ENCODE data around the gene PSMB11. TPM values are rescaled to one million over a fixed set of nuclear protein-coding genes. Genes with fewer than 3 reads are reported as not detected.

PSMB11 gene
- total RNA-seq, 6 experiments from 2014 or later, result 0.12 TPM; not detected in 5

GRCh38 chr14:23033801-23034497 lies 8.1 kb upstream of the PSMB11 start:
- Mint-ChIP-seq H3K9me3 (peaks cover 3% of the 10 kb centered on the region; the same call in 1 of the 2 replicates), H3K36me3 (ENCODE audit: low read depth) (peaks cover 34% of the 10 kb centered on the region), H3K27ac (peak overlapping the region; percentile 99), H3K4me1 (ENCODE audit: low read depth) (peaks cover 35% of the 10 kb centered on the region), H3K4me3 (peak overlapping the region; percentile 89), H3K27me3 (ENCODE audit: insufficient read depth) (0 out of 2 replicates have a peak, but pooled peaks cover 1% of the 10 kb centered on the region)
- no peak for DNase-seq
- no peak for TF ChIP-seq CTCF (IDR thresholded peaks at IDR 0.05)

GRCh38 chr14:23034498-23035302 lies 7.3 kb upstream of the PSMB11 start, which contains the start of gene PSMB5:
PSMB5 (minus strand) TSS chr14:23034900; CDS start chr14:23034881, 19 bp downstream.
- Mint-ChIP-seq H3K4me1 (ENCODE audit: low read depth) (peaks cover 28% of the 10 kb centered on the region), H3K4me3 (peak within 1 kb of the TSS; percentile 89), H3K36me3 (ENCODE audit: low read depth) (peaks cover 27% of the 10 kb centered on the region), H3K9me3 (peaks cover 3% of the 10 kb centered on the region; the same call in 1 of the 2 replicates), H3K27me3 (ENCODE audit: insufficient read depth) (0 out of 2 replicates have a peak, but pooled peaks cover 1% of the 10 kb centered on the region), H3K27ac (peak within 1 kb of the TSS; percentile 99)
- DNase-seq, result peak; percentile 93
- no peak for TF ChIP-seq CTCF (IDR thresholded peaks at IDR 0.05)

GRCh38 chr14:23035303-23036144 lies 6.5 kb upstream of the PSMB11 start:
- Mint-ChIP-seq H3K27me3 (ENCODE audit: insufficient read depth) (0 out of 2 replicates have a peak, but pooled peaks cover 1% of the 10 kb centered on the region), H3K4me3 (peak overlapping the region; percentile 89), H3K4me1 (ENCODE audit: low read depth) (peaks cover 28% of the 10 kb centered on the region), H3K9me3 (peaks cover 3% of the 10 kb centered on the region; the same call in 1 of the 2 replicates), H3K27ac (peak overlapping the region; percentile 99), H3K36me3 (ENCODE audit: low read depth) (peaks cover 27% of the 10 kb centered on the region)
- TF ChIP-seq CTCF (IDR thresholded peaks at IDR 0.05), result no peak
- DNase-seq, result no peak

GRCh38 chr14:23040100-23040499 lies 1.9 kb upstream of the PSMB11 start:
- no peaks in the 10 kb centered on the region for H3K9me3 Mint-ChIP-seq
- no peak for DNase-seq
- H3K36me3 Mint-ChIP-seq (ENCODE audit: low read depth), result no peaks in the 10 kb centered on the region
- H3K27me3 Mint-ChIP-seq (ENCODE audit: insufficient read depth), result peaks cover 6% of the 10 kb centered on the region; the same call in 1 of the 2 replicates
- H3K27ac Mint-ChIP-seq, result no peak overlapping the region
- H3K4me3 Mint-ChIP-seq, result no peak overlapping the region
- no peak for TF ChIP-seq CTCF (IDR thresholded peaks at IDR 0.05)
- H3K4me1 Mint-ChIP-seq (ENCODE audit: low read depth), result peaks cover 29% of the 10 kb centered on the region

- peak; percentile 34 for DNase-seq
- no peak overlapping the region for H3K4me3 Mint-ChIP-seq
- TF ChIP-seq CTCF (IDR thresholded peaks at IDR 0.05), result no peak
- H3K4me1 Mint-ChIP-seq (ENCODE audit: low read depth), result peaks cover 32% of the 10 kb centered on the region
- peak overlapping the region; percentile 43; the same call in 1 of the 2 replicates for H3K27ac Mint-ChIP-seq
- H3K27me3 Mint-ChIP-seq (ENCODE audit: insufficient read depth), result peaks cover 6% of the 10 kb centered on the region
- no peaks in the 10 kb centered on the region for H3K36me3 Mint-ChIP-seq (ENCODE audit: low read depth)
- H3K9me3 Mint-ChIP-seq, result no peaks in the 10 kb centered on the region
Measured at GRCh38 chr14:23041729-23042128, 283 bp upstream of the PSMB11 start.
